ENCODE measurements around the gene FBXL12.

FBXL12 gene, protein sequence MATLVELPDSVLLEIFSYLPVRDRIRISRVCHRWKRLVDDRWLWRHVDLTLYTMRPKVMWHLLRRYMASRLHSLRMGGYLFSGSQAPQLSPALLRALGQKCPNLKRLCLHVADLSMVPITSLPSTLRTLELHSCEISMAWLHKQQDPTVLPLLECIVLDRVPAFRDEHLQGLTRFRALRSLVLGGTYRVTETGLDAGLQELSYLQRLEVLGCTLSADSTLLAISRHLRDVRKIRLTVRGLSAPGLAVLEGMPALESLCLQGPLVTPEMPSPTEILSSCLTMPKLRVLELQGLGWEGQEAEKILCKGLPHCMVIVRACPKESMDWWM

DNA sequence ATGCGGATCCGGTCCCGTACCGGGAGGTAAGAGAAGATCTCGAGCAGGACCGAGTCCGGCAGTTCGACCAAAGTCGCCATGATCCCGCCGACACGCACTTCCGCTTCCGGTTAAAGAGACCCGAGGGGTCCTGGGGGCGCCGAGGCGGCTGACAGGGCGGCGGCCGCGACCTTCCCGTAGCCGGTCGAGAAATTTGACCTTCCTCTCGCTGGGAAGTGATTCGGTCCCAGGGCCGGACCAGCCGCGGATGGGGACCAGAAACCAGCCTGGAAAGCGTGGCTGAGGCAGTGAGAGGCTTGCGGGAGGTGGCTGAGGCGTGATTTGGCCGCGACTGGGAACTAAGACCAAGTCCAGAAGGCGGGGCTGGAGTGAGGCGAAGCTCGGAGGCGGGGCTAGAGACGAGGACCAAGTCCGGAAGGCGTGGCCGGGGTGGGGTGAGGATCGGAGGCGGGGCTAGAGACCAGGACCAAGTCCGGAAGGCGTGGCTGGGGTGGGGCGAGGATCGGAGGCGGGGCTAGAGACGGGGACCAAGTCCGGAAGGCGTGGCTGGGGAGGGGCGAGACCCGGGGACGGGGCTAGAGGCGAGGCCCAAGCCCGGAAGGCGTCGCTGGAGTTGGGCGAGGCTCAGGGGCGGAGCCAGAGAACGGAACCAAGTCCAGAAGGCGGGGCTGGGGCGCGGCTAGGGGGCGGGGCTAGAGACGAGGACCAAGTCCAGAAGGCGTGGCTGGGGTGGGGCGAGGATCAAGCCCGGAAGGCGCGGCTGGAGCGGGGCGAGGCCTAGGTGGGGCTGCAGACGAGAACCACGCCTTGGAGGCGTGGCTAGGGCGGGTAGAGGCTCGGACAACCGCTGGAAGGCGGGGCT, at the start of gene FBXL12:
TSS of gene FBXL12 (minus strand) at position 346 of the 862 bp plus-strand sequence. CDS start at position 80, 266 bp downstream.
- peak within 1 kb of the TSS; percentile 95 for H3K27ac ChIP-seq
- TF ChIP-seq, protein P1, sequence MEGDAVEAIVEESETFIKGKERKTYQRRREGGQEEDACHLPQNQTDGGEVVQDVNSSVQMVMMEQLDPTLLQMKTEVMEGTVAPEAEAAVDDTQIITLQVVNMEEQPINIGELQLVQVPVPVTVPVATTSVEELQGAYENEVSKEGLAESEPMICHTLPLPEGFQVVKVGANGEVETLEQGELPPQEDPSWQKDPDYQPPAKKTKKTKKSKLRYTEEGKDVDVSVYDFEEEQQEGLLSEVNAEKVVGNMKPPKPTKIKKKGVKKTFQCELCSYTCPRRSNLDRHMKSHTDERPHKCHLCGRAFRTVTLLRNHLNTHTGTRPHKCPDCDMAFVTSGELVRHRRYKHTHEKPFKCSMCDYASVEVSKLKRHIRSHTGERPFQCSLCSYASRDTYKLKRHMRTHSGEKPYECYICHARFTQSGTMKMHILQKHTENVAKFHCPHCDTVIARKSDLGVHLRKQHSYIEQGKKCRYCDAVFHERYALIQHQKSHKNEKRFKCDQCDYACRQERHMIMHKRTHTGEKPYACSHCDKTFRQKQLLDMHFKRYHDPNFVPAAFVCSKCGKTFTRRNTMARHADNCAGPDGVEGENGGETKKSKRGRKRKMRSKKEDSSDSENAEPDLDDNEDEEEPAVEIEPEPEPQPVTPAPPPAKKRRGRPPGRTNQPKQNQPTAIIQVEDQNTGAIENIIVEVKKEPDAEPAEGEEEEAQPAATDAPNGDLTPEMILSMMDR (conservative IDR thresholded peaks at IDR 0.05) = no peak
- 0 out of 2 replicates have a peak, but pooled peaks have one; percentile 20 for TF ChIP-seq ZFX (IDR thresholded peaks at IDR 0.05)

DNA sequence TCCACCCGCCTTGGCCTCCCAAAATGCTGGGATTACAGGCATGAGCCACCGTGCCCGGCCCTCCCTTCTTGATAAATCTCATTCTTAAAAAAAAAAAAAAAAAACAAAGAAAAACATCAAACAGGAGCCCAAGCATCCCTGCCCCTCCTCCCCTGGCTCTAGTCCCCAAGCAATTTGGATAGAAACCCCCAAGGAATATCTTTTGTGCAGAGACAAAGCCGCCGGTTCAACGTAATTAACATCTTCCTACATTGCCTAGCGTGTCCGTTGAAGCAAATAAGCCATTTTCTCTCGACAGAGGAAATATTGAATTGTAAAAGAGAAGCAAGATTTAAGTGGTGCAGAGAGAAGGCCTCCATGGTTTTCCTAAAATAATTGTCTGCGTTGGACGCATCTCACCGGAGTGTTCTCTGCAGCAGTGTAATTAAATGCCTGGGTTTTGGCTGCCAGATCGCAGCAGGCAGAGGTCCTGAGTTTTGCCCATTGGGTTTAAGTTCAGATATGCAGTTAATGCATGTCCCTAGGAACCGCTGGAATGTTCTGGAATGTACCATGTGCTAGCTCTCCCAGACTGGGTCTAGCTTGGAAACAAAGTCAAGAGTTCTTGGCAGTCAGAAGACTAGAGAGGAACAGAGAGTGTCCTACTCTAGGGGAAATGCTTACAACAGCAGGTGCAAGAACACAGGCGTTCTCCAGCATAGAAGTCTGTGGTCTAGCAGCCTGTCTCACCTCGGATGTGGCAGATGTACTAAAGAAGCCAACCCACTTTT, 47.0 kb upstream of the FBXL12 start:
- no peak overlapping the region for H3K27ac ChIP-seq
- TF ChIP-seq ZFX (IDR thresholded peaks at IDR 0.05) = no peak
- TF ChIP-seq, protein P1 (conservative IDR thresholded peaks at IDR 0.05) = no peak

DNA sequence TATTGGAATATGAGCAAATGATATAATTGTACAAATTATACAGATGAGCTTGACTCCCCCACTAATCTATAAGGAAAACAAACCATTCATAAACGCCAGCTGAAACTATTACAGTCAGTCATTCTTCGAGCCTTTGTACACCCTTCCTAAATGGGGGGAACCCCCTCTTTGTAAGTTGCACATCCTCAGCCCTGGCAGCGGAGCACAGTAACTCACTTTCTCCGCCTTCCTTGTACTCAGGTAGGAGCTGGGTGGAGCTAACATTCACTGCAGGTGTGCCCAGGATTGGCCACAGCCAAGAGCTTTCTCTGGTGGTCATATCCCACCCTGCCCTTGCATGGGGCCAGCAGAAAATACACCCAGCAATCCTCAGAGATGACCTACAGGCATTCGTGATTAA, 44.9 kb upstream of the FBXL12 start:
- H3K27ac ChIP-seq = no peak overlapping the region
- TF ChIP-seq ZFX (IDR thresholded peaks at IDR 0.05) = no peak

DNA sequence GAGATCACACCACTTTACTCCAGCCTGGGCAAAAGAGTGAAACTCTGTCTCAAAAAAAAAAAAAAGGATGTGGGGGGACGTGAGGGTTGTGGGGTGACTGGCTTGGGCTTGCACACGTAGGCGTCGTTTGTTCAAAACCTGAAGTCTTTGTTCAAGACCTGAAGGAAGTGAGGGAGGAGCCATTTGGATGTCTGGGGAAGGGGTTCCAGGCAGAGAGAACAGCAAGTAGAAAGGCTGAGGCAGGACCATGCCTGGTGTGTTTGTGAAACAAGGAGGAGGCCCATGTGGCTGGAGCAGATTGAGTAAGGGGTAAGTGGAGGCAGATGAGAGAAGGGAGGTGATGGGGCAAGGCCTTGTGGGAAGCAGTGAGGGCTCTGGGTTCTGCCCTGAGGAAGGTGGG, 44.1 kb upstream of the FBXL12 start:
- TF ChIP-seq, protein P1 (conservative IDR thresholded peaks at IDR 0.05) = no peak
- TF ChIP-seq ZFX (IDR thresholded peaks at IDR 0.05) = no peak
- no peak overlapping the region for H3K27ac ChIP-seq

DNA sequence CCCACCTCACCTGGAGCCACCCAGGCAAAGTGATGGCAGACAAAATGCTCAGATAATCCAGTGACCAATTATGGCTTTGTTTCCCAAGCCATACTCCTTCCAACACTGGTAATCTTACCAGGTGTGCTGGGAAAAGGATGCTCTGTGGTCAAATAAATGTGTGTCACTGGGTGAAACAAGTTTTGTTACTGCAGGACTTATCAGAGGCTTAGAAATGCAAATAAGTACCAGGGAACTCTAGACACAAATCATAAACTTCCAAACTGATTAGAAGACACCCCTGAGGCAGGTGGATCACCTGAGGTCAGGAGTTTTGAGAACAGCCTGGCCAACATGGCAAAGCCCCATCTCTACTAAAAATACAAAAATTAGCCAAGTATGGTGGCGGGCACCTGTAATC, 42.6 kb upstream of the FBXL12 start:
- TF ChIP-seq, protein P1 (conservative IDR thresholded peaks at IDR 0.05) = no peak
- TF ChIP-seq ZFX (IDR thresholded peaks at IDR 0.05) = no peak
- no peak overlapping the region for H3K27ac ChIP-seq

DNA sequence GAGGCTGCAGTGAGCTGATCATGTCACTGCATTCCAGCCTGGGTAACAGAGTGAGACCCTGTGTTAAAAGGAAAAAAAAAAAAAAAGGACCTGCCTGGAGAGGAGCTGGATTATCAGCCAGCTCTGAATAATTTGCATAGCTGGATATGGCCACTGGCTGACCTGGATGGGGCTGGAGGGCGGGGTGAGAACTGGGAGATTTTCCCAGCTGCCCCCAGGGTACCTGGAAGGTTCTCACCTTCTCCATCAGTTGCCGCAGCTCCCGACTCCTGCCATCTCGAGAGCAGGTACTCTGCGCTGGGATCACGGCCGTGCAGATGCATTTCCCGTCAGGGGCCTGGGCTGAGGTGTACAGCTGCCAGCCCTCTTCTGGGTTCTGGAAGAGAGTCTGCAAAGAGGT, 41.5 kb upstream of the FBXL12 start:
- no peak for TF ChIP-seq ZFX (IDR thresholded peaks at IDR 0.05)
- TF ChIP-seq, protein P1 (conservative IDR thresholded peaks at IDR 0.05) = no peak

DNA sequence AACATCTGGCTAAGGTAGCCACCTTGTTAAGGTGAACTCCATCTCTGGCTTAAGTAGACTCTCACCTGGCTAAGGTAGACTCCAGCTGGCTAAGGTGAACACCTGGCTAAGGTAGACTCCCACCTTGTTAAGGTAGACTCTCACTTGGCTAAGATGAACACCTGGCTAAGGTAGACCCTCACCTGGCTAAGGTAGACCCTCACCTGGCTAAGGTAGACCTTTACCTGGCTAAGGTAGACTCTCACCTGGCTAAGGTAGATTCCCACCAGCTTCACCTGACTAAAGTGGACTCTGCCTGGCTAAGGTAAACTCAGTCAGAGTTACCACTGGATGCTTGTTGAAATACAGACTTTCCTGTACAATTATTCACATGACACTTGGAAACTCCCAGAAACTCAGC, 39.9 kb upstream of the FBXL12 start:
- TF ChIP-seq, protein P1 (conservative IDR thresholded peaks at IDR 0.05) = no peak
- no peak for TF ChIP-seq ZFX (IDR thresholded peaks at IDR 0.05)
- no peak overlapping the region for H3K27ac ChIP-seq

More for the DNA sequence above, 41.5 kb upstream of the FBXL12 start:
- H3K27ac ChIP-seq = no peak overlapping the region
